ENCODE measurements around the gene LILRB5.
"Not testable (repeated sequence)": the region's sequence is repeated elsewhere in the genome, so short reads cannot be mapped to it uniquely, and the experiment has no call there.

DNA sequence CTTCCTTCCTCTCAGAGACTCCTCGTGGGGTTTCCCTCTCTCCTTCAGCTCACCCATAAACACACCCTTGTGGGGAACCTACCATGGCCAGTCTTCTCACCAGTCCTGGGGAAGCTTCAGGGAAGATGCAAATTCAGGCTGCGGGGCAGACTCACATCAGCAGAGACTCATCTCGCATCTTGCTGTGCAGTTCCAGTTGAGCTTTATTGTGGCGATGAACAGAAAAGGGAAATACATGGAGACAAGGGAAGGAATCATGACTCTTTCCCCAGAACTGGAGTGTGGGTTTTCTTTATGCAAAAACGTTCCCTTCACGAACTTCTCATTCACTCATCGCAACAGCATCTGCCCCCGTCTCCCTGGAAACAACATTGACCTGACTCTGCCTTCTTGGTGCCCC is 32.1 kb upstream of the LILRB5 start:
- not testable (repeated sequence) for TF ChIP-seq TEAD4 (CRISPR knock-in tag; IDR thresholded peaks at IDR 0.05); ELF4 (CRISPR knock-in tag; IDR thresholded peaks at IDR 0.05; ENCODE audit: low read depth); GABPB1 (CRISPR knock-in tag; IDR thresholded peaks at IDR 0.05); CBFB (CRISPR knock-in tag; IDR thresholded peaks at IDR 0.05; ENCODE audit: low read depth); CREM (CRISPR knock-in tag; IDR thresholded peaks at IDR 0.05); ZNF121 (CRISPR knock-in tag; IDR thresholded peaks at IDR 0.05); CREB1 (CRISPR knock-in tag; IDR thresholded peaks at IDR 0.05)
- TF ChIP-seq, protein P1, sequence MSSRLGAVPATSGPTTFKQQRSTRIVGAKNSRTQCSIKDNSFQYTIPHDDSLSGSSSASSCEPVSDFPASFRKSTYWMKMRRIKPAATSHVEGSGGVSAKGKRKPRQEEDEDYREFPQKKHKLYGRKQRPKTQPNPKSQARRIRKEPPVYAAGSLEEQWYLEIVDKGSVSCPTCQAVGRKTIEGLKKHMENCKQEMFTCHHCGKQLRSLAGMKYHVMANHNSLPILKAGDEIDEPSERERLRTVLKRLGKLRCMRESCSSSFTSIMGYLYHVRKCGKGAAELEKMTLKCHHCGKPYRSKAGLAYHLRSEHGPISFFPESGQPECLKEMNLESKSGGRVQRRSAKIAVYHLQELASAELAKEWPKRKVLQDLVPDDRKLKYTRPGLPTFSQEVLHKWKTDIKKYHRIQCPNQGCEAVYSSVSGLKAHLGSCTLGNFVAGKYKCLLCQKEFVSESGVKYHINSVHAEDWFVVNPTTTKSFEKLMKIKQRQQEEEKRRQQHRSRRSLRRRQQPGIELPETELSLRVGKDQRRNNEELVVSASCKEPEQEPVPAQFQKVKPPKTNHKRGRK (CRISPR knock-in tag; IDR thresholded peaks at IDR 0.05; ENCODE audit: borderline replicate concordance), result not testable (repeated sequence)
- TF ChIP-seq, protein P2, sequence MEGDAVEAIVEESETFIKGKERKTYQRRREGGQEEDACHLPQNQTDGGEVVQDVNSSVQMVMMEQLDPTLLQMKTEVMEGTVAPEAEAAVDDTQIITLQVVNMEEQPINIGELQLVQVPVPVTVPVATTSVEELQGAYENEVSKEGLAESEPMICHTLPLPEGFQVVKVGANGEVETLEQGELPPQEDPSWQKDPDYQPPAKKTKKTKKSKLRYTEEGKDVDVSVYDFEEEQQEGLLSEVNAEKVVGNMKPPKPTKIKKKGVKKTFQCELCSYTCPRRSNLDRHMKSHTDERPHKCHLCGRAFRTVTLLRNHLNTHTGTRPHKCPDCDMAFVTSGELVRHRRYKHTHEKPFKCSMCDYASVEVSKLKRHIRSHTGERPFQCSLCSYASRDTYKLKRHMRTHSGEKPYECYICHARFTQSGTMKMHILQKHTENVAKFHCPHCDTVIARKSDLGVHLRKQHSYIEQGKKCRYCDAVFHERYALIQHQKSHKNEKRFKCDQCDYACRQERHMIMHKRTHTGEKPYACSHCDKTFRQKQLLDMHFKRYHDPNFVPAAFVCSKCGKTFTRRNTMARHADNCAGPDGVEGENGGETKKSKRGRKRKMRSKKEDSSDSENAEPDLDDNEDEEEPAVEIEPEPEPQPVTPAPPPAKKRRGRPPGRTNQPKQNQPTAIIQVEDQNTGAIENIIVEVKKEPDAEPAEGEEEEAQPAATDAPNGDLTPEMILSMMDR (IDR thresholded peaks at IDR 0.05), result not testable (repeated sequence)
- TF ChIP-seq, protein P3, sequence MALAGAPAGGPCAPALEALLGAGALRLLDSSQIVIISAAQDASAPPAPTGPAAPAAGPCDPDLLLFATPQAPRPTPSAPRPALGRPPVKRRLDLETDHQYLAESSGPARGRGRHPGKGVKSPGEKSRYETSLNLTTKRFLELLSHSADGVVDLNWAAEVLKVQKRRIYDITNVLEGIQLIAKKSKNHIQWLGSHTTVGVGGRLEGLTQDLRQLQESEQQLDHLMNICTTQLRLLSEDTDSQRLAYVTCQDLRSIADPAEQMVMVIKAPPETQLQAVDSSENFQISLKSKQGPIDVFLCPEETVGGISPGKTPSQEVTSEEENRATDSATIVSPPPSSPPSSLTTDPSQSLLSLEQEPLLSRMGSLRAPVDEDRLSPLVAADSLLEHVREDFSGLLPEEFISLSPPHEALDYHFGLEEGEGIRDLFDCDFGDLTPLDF (CRISPR knock-in tag; IDR thresholded peaks at IDR 0.05), result not testable (repeated sequence)
